ENCODE results near the gene NPAS2. TPM values are rescaled to one million over a fixed set of nuclear protein-coding genes. Genes with fewer than 3 reads are reported as not detected.

The NPAS2 gene
- total RNA-seq, 2 donors from 2014 or later: 1.1 to 1.6 TPM

DNA sequence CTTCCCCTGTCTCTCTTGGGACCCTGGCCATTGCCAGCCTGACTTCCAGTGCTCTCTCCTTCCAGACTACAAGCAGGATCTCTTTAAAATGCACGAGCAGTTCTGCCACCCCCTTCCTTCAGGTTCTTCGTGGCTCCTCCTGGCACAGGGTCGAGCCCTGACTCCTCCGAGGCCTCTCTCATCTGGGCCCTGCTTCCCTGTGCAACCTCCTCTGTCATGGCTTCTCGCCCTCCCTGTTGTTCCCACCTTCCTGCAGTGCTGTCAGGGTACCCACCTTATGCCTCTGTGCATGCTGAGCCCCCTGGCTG, 125.4 kb downstream of the NPAS2 start:
- Histone ChIP-seq H3K4me1 (ENCODE audit: control insufficient read depth, insufficient read depth, low read length) (no peaks in the 10 kb centered on the region), H3K4me3 (ENCODE audit: low read length) (no peak overlapping the region), H3K27ac (ENCODE audit: low read depth, low read length) (no peak overlapping the region), H3K27me3 (ENCODE audit: control insufficient read depth, insufficient read depth, low read length, poor library complexity, severe bottlenecking) (no peaks in the 10 kb centered on the region), H3K36me3 (ENCODE audit: control insufficient read depth, insufficient read depth, low read length) (no peaks in the 10 kb centered on the region), H3K9me3 (ENCODE audit: control insufficient read depth, low read length) (no peaks in the 10 kb centered on the region), H3K9ac (ENCODE audit: extremely low read depth, low read length, poor library complexity, severe bottlenecking) (no peak overlapping the region)
- Mint-ChIP-seq H3K27ac (no peak overlapping the region), H3K36me3 (ENCODE audit: low read depth) (no peaks in the 10 kb centered on the region), H3K4me3 (no peak overlapping the region), H3K4me1 (no peaks in the 10 kb centered on the region), H3K9me3 (no peaks in the 10 kb centered on the region), H3K27me3 (ENCODE audit: insufficient read depth) (no peaks in the 10 kb centered on the region)
- DNase-seq: no peak
- TF ChIP-seq, protein P1, sequence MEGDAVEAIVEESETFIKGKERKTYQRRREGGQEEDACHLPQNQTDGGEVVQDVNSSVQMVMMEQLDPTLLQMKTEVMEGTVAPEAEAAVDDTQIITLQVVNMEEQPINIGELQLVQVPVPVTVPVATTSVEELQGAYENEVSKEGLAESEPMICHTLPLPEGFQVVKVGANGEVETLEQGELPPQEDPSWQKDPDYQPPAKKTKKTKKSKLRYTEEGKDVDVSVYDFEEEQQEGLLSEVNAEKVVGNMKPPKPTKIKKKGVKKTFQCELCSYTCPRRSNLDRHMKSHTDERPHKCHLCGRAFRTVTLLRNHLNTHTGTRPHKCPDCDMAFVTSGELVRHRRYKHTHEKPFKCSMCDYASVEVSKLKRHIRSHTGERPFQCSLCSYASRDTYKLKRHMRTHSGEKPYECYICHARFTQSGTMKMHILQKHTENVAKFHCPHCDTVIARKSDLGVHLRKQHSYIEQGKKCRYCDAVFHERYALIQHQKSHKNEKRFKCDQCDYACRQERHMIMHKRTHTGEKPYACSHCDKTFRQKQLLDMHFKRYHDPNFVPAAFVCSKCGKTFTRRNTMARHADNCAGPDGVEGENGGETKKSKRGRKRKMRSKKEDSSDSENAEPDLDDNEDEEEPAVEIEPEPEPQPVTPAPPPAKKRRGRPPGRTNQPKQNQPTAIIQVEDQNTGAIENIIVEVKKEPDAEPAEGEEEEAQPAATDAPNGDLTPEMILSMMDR (conservative IDR thresholded peaks at IDR 0.05): no peak
- 86 to 97% methylated on average over 5 of the region's 5 CpGs for WGBS, 2 experiments (ENCODE audit: insufficient coverage in 1 of 2, insufficient read length in 1 of 2)

DNA sequence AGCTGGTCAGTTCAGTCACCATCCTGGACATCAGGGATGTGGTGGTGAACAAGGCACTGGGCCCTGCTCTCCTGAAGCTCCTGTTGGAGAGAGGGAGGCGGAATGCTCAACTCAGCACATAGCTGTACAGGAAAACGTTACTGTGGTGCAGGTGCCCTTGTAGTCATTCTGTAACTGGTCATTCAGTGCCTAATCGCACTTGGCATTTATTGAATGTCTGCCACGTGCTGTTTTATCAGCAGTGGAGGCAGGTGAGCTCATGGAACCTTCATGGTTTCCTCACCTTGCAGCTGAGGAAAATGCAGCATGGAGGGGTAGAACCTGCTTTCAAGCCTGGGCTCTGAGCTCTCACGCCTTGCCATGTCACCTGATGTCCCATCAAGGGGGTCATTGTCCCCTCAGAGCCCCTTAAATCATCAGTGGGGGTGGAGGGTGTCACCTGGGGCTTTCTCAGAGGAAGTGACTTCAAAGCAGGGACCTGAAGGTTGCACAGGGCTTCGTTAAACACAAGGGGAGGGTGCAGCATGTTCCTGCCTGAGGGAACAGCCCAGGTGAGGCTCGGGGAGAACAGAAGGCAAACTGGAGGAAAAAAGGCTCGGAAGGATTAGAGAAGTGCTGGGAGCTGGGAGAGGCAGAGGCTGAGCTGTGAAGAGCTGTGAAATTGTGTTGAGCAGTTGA, 126.1 kb downstream of the NPAS2 start:
- H3K36me3 ChIP-seq (ENCODE audit: control insufficient read depth, insufficient read depth, low read length): no peaks in the 10 kb centered on the region
- 86 to 88% methylated on average over 8 of the region's 8 CpGs for WGBS, 2 experiments (ENCODE audit: insufficient coverage in 1 of 2, insufficient read length in 1 of 2)

DNA sequence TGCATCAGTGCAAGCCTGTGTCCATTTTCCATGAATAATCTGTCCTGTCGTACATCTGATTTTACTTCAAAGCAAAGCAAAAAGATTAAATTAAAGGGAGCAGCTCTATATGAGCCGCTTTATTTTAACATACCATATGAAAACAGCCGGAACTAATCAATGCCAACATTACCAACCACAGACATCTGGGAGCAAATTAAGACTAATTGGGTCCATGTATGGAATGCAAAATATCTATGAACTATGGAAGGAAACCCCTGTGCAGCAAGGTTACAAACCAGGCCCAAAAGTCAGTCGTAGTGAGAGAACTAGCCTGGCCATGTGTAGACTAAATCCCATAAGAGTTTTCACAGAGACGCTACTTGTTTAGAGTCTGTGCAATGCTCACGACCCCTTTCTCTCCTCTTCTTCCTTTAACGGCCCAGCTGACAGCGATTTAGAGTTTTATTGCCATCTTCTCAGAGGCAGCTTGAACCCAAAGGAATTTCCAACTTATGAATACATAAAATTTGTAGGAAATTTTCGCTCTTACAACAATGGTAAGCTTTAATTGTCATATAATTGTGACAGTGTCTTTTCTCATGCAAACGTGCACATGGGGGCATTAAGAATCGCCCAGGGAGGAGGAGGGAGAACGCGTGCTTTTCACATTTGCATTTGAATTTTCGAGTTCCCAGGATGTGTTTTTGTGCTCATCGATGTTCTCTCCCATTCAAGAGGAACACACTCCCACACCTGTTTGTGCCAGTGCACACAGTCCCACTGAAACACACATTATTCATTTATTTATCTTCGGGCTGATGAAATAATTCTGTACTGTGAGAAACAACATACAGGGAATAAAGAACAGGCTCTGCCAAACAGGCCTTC, 129.2 kb downstream of the NPAS2 start:
- TF ChIP-seq, protein P1 (conservative IDR thresholded peaks at IDR 0.05): no peak
- Histone ChIP-seq H3K27me3 (ENCODE audit: control insufficient read depth, insufficient read depth, low read length, poor library complexity, severe bottlenecking) (no peaks in the 10 kb centered on the region), H3K4me3 (ENCODE audit: low read length) (no peak overlapping the region), H3K9me3 (ENCODE audit: control insufficient read depth, low read length) (no peaks in the 10 kb centered on the region), H3K36me3 (ENCODE audit: control insufficient read depth, insufficient read depth, low read length) (no peaks in the 10 kb centered on the region), H3K4me1 (ENCODE audit: control insufficient read depth, insufficient read depth, low read length) (no peaks in the 10 kb centered on the region), H3K27ac (ENCODE audit: low read depth, low read length) (no peak overlapping the region), H3K9ac (ENCODE audit: extremely low read depth, low read length, poor library complexity, severe bottlenecking) (no peak overlapping the region)
- H3K27me3 Mint-ChIP-seq (ENCODE audit: insufficient read depth): no peaks in the 10 kb centered on the region
- no peaks in the 10 kb centered on the region for H3K9me3 Mint-ChIP-seq
- 75 to 80% methylated on average over 6 to 16 of the region's 16 CpGs for WGBS, 2 experiments (ENCODE audit: insufficient coverage in 1 of 2, insufficient read length in 1 of 2)
- no peaks in the 10 kb centered on the region for H3K36me3 Mint-ChIP-seq (ENCODE audit: low read depth)
- DNase-seq: no peak
- H3K4me1 Mint-ChIP-seq: no peaks in the 10 kb centered on the region
- H3K27ac Mint-ChIP-seq: no peak overlapping the region
- H3K4me3 Mint-ChIP-seq: no peak overlapping the region

More for the DNA sequence above, 126.1 kb downstream of the NPAS2 start:
- Mint-ChIP-seq H3K9me3 (no peaks in the 10 kb centered on the region), H3K27ac (no peak overlapping the region), H3K4me1 (no peaks in the 10 kb centered on the region), H3K4me3 (no peak overlapping the region), H3K36me3 (ENCODE audit: low read depth) (no peaks in the 10 kb centered on the region), H3K27me3 (ENCODE audit: insufficient read depth) (no peaks in the 10 kb centered on the region)
- no peaks in the 10 kb centered on the region for H3K4me1 ChIP-seq (ENCODE audit: control insufficient read depth, insufficient read depth, low read length)
- no peaks in the 10 kb centered on the region for H3K27me3 ChIP-seq (ENCODE audit: control insufficient read depth, insufficient read depth, low read length, poor library complexity, severe bottlenecking)
- H3K27ac ChIP-seq (ENCODE audit: low read depth, low read length): no peak overlapping the region
- DNase-seq: no peak
- no peak overlapping the region for H3K4me3 ChIP-seq (ENCODE audit: low read length)
- no peaks in the 10 kb centered on the region for H3K9me3 ChIP-seq (ENCODE audit: control insufficient read depth, low read length)
- H3K9ac ChIP-seq (ENCODE audit: extremely low read depth, low read length, poor library complexity, severe bottlenecking): no peak overlapping the region
- TF ChIP-seq, protein P1 (conservative IDR thresholded peaks at IDR 0.05): no peak
